Neural cell (in vitro differentiated cells): Measurements from ENCODE around the gene TGM5. TPM values are rescaled to one million over a fixed set of nuclear protein-coding genes. Genes with fewer than 3 reads are reported as not detected.

ENCODE experiments used
- H2AFZ ChIP-seq: fragments of 200-600, 300-800 bp; sonication (generic), shearing (Covaris generic); 2 replicates; pipeline ENCODE4 v1.6.0; 2014; ENCODE audit warnings: low read depth, mild to moderate bottlenecking, antibody characterized with exemption, low read length, moderate library complexity
- H3F3A ChIP-seq: fragments of 200-600 bp; shearing (Covaris generic); 2 replicates; pipeline ENCODE4 v1.6.1; 2016; ENCODE audit warnings: mild to moderate bottlenecking, moderate library complexity, mixed read lengths, antibody characterized with exemption, low read length; ENCODE audit not compliant: insufficient read depth, poor library complexity, severe bottlenecking
- H3K27ac ChIP-seq: fragments of 200-600, 300-800 bp; sonication (generic), shearing (Covaris generic); 2 replicates; pipeline ENCODE4 v1.5.1; 2014; ENCODE audit warnings: mild to moderate bottlenecking, low read length, moderate library complexity
- H3K27me3 ChIP-seq: fragments of 300-800, 200-600 bp; sonication (generic), shearing (Covaris generic); 2 replicates; pipeline ENCODE4 v1.6.0; 2014; ENCODE audit warnings: mild to moderate bottlenecking, low read depth, low read length, moderate library complexity; ENCODE audit not compliant: insufficient read depth
- H3K36me3 ChIP-seq: fragments of 300-800, 200-600 bp; sonication (generic), shearing (Covaris generic); 2 replicates; pipeline ENCODE4 v1.5.1; 2014; ENCODE audit warnings: mild to moderate bottlenecking, antibody characterized with exemption, low read length, moderate library complexity; ENCODE audit not compliant: insufficient read depth
- H3K4me2 ChIP-seq: fragments of 300-800, 200-600 bp; sonication (generic), shearing (Covaris generic); 2 replicates; pipeline ENCODE4 v1.6.0; 2014; ENCODE audit warnings: mild to moderate bottlenecking, low read length
- H3K4me3 ChIP-seq: fragments of 300-800, 200-600 bp; sonication (generic), shearing (Covaris generic); 2 replicates; pipeline ENCODE4 v1.5.1; 2014; ENCODE audit warnings: mild to moderate bottlenecking, low read length, moderate library complexity
- H3K79me2 ChIP-seq: fragments of 200-600 bp; shearing (Covaris generic); replicated peaks from 2 replicates; pipeline ENCODE4 v1.6.0; 2014; ENCODE audit warnings: mild to moderate bottlenecking, low read length, moderate library complexity; ENCODE audit not compliant: insufficient read depth
- H3K9ac ChIP-seq: fragments of 300-800, 200-600 bp; sonication (generic), shearing (Covaris generic); 2 replicates; pipeline ENCODE4 v1.6.1; 2016; ENCODE audit warnings: mild to moderate bottlenecking, low read length, mixed read lengths
- H3K9me2 ChIP-seq: fragments of 200-600 bp; shearing (Covaris generic); 2 replicates; pipeline ENCODE4 v1.6.1; 2016; ENCODE audit warnings: mild to moderate bottlenecking, low read length, mixed read lengths; ENCODE audit not compliant: insufficient read depth
- H3K9me3 ChIP-seq: fragments of 200-600, 300-800 bp; sonication (generic), shearing (Covaris generic); 2 replicates; pipeline ENCODE4 v1.6.1; 2016; ENCODE audit warnings: mild to moderate bottlenecking, mixed run types, low read length, moderate library complexity, mixed read lengths
- H4K20me1 ChIP-seq: fragments of 200-600 bp; shearing (Covaris generic); 2 replicates; pipeline ENCODE4 v1.6.1; 2016; ENCODE audit warnings: mild to moderate bottlenecking, mixed run types; ENCODE audit not compliant: insufficient read depth
- EP300 ChIP-seq: fragments of 450-650 bp; conservative IDR thresholded peaks from 2 replicates; pipeline ENCODE4 v1.6.1; 2014; ENCODE audit warnings: antibody characterized with exemption, mild to moderate bottlenecking, moderate library complexity; ENCODE audit not compliant: poor library complexity, severe bottlenecking
- EZH2 ChIP-seq: fragments of 200-600, 300-800 bp; shearing (Covaris generic), sonication (generic); IDR thresholded peaks from 2 replicates; pipeline ENCODE4 v1.6.1; 2014; ENCODE audit warnings: antibody characterized with exemption, low read length, borderline replicate concordance, mild to moderate bottlenecking; ENCODE audit not compliant: insufficient read depth, poor library complexity, severe bottlenecking
- MXI1 ChIP-seq: fragments of 450-650 bp; conservative IDR thresholded peaks from 2 replicates; pipeline ENCODE4 v1.6.1; 2014; ENCODE audit warnings: antibody characterized with exemption, mild to moderate bottlenecking; ENCODE audit not compliant: poor library complexity, severe bottlenecking
- POLR2AphosphoS5 ChIP-seq: IDR thresholded peaks from 2 replicates; pipeline ENCODE4 v1.6.1; 2012
- RAD21 ChIP-seq: fragments of 450-650 bp; conservative IDR thresholded peaks from 2 replicates; pipeline ENCODE4 v1.6.1; 2014; ENCODE audit warnings: antibody characterized with exemption, mild to moderate bottlenecking, moderate library complexity
- SMC3 ChIP-seq: fragments of 450-650 bp; conservative IDR thresholded peaks from 2 replicates; pipeline ENCODE4 v1.6.1; 2014; ENCODE audit warnings: antibody characterized with exemption, mild to moderate bottlenecking, moderate library complexity; ENCODE audit not compliant: poor library complexity
- TAF1 ChIP-seq: IDR thresholded peaks from 2 replicates; pipeline ENCODE4 v1.6.1; 2012; ENCODE audit warnings: low read depth
- polyA plus RNA-seq: library from polyadenylated mRNA; depleted of rRNA; stranded (reverse); fragments of >200 nt; gene quantifications from 2 replicates; pipeline ENCODE4 v1.2.3, GENCODE V29; 2014
- TF ChIP-seq, protein P1 (sequence below): IDR thresholded peaks from 2 replicates; pipeline ENCODE4 v1.6.1; 2012; ENCODE audit warnings: borderline replicate concordance
- TF ChIP-seq, protein P2 (sequence below): fragments of 450-650 bp; IDR thresholded peaks from 2 replicates; pipeline ENCODE4 v1.5.1; 2014; ENCODE audit warnings: antibody characterized with exemption, mild to moderate bottlenecking, moderate library complexity; ENCODE audit not compliant: poor library complexity, severe bottlenecking

The TGM5 gene
- polyA plus RNA-seq, 1 donor from 2014 or later = not detected

DNA sequence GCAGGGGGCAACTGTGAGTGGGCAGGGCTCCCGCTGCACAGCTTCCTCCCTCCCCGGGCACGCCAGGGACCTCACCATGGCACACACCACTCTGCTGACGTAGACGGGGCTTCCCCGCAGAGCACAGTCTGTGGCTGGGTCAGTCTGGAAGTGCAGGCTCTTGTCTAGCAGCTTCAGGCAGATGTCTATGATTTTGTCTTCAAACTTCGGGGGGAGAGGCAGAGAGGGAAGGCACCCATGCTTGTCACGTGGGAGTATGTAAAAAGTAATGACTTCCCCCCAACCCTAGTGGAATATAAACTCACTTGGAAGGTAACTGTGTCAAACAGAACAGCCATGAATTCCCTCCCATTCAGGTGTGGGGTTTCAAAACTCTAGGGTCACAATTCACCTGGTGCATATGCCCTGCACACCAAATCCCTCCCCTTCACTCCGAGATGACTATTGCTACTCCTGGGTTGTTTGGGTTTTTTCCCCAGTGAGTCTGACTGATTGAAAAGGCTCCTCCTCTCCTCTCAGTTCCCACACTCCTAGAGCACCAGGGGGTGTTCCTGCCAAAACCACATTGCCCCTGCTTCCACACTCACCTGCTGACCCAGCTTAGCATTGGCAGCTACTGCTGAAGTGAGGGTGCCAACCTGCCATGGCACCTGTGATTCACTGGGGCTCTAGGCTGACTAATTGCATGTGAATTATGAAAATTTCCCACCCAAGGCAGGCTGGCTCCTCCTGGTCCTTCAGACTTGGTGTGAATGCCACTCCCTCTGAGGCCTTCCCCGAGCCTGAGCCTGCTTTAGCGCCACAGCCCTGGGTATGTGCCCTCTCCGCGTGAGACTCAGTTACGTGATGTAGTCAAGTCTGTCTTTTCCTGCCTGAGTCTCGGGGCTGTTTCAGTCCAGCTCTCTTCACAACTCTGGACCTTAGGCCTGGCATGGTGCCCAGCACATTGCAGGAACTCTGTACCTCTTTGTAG is 13.0 kb downstream of the TGM5 start:
- Histone ChIP-seq H3K9me2 (no peaks in the 10 kb centered on the region), H3K4me2 (no peak overlapping the region), H3K4me3 (no peak overlapping the region), H3K9ac (no peak overlapping the region), H4K20me1 (no peaks in the 10 kb centered on the region), H3K27me3 (no peaks in the 10 kb centered on the region), H3F3A (no peaks in the 10 kb centered on the region), H2AFZ (no peak overlapping the region), H3K27ac (no peak overlapping the region), H3K36me3 (no peaks in the 10 kb centered on the region), H3K79me2 (no peaks in the 10 kb centered on the region), H3K9me3 (no peaks in the 10 kb centered on the region)
- TF ChIP-seq TAF1 (no peak), POLR2AphosphoS5 (no peak), RAD21 (no peak), MXI1 (no peak), EP300 (no peak), EZH2 (no peak), SMC3 (no peak)
- TF ChIP-seq, protein P1, sequence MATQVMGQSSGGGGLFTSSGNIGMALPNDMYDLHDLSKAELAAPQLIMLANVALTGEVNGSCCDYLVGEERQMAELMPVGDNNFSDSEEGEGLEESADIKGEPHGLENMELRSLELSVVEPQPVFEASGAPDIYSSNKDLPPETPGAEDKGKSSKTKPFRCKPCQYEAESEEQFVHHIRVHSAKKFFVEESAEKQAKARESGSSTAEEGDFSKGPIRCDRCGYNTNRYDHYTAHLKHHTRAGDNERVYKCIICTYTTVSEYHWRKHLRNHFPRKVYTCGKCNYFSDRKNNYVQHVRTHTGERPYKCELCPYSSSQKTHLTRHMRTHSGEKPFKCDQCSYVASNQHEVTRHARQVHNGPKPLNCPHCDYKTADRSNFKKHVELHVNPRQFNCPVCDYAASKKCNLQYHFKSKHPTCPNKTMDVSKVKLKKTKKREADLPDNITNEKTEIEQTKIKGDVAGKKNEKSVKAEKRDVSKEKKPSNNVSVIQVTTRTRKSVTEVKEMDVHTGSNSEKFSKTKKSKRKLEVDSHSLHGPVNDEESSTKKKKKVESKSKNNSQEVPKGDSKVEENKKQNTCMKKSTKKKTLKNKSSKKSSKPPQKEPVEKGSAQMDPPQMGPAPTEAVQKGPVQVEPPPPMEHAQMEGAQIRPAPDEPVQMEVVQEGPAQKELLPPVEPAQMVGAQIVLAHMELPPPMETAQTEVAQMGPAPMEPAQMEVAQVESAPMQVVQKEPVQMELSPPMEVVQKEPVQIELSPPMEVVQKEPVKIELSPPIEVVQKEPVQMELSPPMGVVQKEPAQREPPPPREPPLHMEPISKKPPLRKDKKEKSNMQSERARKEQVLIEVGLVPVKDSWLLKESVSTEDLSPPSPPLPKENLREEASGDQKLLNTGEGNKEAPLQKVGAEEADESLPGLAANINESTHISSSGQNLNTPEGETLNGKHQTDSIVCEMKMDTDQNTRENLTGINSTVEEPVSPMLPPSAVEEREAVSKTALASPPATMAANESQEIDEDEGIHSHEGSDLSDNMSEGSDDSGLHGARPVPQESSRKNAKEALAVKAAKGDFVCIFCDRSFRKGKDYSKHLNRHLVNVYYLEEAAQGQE = no peak
- TF ChIP-seq, protein P2, sequence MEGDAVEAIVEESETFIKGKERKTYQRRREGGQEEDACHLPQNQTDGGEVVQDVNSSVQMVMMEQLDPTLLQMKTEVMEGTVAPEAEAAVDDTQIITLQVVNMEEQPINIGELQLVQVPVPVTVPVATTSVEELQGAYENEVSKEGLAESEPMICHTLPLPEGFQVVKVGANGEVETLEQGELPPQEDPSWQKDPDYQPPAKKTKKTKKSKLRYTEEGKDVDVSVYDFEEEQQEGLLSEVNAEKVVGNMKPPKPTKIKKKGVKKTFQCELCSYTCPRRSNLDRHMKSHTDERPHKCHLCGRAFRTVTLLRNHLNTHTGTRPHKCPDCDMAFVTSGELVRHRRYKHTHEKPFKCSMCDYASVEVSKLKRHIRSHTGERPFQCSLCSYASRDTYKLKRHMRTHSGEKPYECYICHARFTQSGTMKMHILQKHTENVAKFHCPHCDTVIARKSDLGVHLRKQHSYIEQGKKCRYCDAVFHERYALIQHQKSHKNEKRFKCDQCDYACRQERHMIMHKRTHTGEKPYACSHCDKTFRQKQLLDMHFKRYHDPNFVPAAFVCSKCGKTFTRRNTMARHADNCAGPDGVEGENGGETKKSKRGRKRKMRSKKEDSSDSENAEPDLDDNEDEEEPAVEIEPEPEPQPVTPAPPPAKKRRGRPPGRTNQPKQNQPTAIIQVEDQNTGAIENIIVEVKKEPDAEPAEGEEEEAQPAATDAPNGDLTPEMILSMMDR = no peak

DNA sequence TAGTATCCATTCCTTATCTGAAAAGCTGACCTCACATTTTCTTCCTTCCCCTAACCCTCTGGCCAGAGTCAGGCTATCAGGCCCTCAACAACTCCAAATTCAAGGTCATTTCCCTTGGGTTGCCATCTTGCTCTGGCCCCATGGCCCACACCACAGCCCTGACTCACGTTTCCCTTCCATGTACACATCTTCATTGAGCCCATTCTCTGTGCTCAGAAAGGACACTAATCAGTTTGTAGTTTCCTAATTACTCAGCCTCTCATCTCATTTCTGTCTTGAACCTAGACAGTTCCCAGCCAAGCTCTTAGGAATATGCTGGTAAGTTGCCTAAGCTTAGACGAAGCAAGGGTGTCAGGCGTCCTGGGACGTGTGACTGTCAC is 14.9 kb downstream of the TGM5 start:
- TF ChIP-seq EZH2 (no peak), RAD21 (no peak), POLR2AphosphoS5 (no peak), MXI1 (no peak), EP300 (no peak)
- TF ChIP-seq, protein P1 = no peak
- TF ChIP-seq, protein P2 = no peak
- Histone ChIP-seq H3K4me2 (no peak overlapping the region), H3F3A (no peaks in the 10 kb centered on the region), H3K79me2 (no peaks in the 10 kb centered on the region), H3K27me3 (no peaks in the 10 kb centered on the region), H3K36me3 (no peaks in the 10 kb centered on the region), H3K9me3 (no peaks in the 10 kb centered on the region), H3K9me2 (no peaks in the 10 kb centered on the region), H3K27ac (no peak overlapping the region), H3K4me3 (no peak overlapping the region), H3K9ac (no peak overlapping the region), H4K20me1 (no peaks in the 10 kb centered on the region), H2AFZ (no peak overlapping the region)
